ENCODE measurements around the gene MTG1. TPM values are rescaled to one million over a fixed set of nuclear protein-coding genes. Genes with fewer than 3 reads are reported as not detected.

Gene MTG1
- total RNA-seq, 1 experiment from 2014 or later, result 52.6 TPM

GRCh38 chr10:133445751-133446708 is 52.1 kb downstream of the MTG1 start:
- Histone ChIP-seq H3K4me3 (ENCODE audit: insufficient read depth, low read depth, low read length) (no peak overlapping the region), H3K36me3 (replicated peaks; ENCODE audit: control insufficient read depth, insufficient read depth, low read length) (no peaks in the 10 kb centered on the region), H3K27me3 (ENCODE audit: control insufficient read depth, insufficient read depth, low read length) (no peaks in the 10 kb centered on the region)
- peak; percentile 62 for DNase-seq

- no peaks in the 10 kb centered on the region for H3K27me3 ChIP-seq (ENCODE audit: control insufficient read depth, insufficient read depth, low read length)
- no peak for DNase-seq
Measured at GRCh38 chr10:133446979-133447378, 53.0 kb downstream of the MTG1 start.

GRCh38 chr10:133448120-133448519 is 54.2 kb downstream of the MTG1 start:
- H3K36me3 ChIP-seq (replicated peaks; ENCODE audit: control insufficient read depth, insufficient read depth, low read length), result no peaks in the 10 kb centered on the region
- H3K4me3 ChIP-seq (ENCODE audit: insufficient read depth, low read depth, low read length), result no peak overlapping the region
- no peak for DNase-seq
- no peaks in the 10 kb centered on the region for H3K27me3 ChIP-seq (ENCODE audit: control insufficient read depth, insufficient read depth, low read length)

More at GRCh38 chr10:133446979-133447378, 53.0 kb downstream of the MTG1 start:
- Histone ChIP-seq H3K4me3 (ENCODE audit: insufficient read depth, low read depth, low read length) (no peak overlapping the region), H3K36me3 (replicated peaks; ENCODE audit: control insufficient read depth, insufficient read depth, low read length) (no peaks in the 10 kb centered on the region)

- DNase-seq, result no peak
- H3K4me3 ChIP-seq (ENCODE audit: insufficient read depth, low read depth, low read length), result no peak overlapping the region
Measured at GRCh38 chr10:133451346-133451745, 57.4 kb downstream of the MTG1 start.

GRCh38 chr10:133452453-133452852 is 58.5 kb downstream of the MTG1 start:
- Histone ChIP-seq H3K4me3 (ENCODE audit: insufficient read depth, low read depth, low read length) (no peak overlapping the region), H3K36me3 (replicated peaks; ENCODE audit: control insufficient read depth, insufficient read depth, low read length) (no peaks in the 10 kb centered on the region), H3K27me3 (ENCODE audit: control insufficient read depth, insufficient read depth, low read length) (no peaks in the 10 kb centered on the region)
- no peak for DNase-seq

More at GRCh38 chr10:133451346-133451745, 57.4 kb downstream of the MTG1 start:
- Histone ChIP-seq H3K36me3 (replicated peaks; ENCODE audit: control insufficient read depth, insufficient read depth, low read length) (no peaks in the 10 kb centered on the region), H3K27me3 (ENCODE audit: control insufficient read depth, insufficient read depth, low read length) (no peaks in the 10 kb centered on the region)

GRCh38 chr10:133453516-133454203 is 59.7 kb downstream of the MTG1 start, which contains the start of gene SCART1:
TSS of gene SCART1 (plus strand) at chr10:133453945. CDS start at chr10:133453998, 53 bp downstream.
- DNase-seq, result no peak
- no peaks in the 10 kb centered on the region for H3K27me3 ChIP-seq (ENCODE audit: control insufficient read depth, insufficient read depth, low read length)
- H3K36me3 ChIP-seq (replicated peaks; ENCODE audit: control insufficient read depth, insufficient read depth, low read length), result no peaks in the 10 kb centered on the region
- no peak within 1 kb of the TSS for H3K4me3 ChIP-seq (ENCODE audit: insufficient read depth, low read depth, low read length)

- Histone ChIP-seq H3K27me3 (ENCODE audit: control insufficient read depth, insufficient read depth, low read length) (no peaks in the 10 kb centered on the region), H3K36me3 (replicated peaks; ENCODE audit: control insufficient read depth, insufficient read depth, low read length) (no peaks in the 10 kb centered on the region), H3K4me3 (ENCODE audit: insufficient read depth, low read depth, low read length) (no peak overlapping the region)
- DNase-seq, result no peak
Measured at GRCh38 chr10:133454204-133454893, 60.4 kb downstream of the MTG1 start.

GRCh38 chr10:133455196-133455595 is 61.2 kb downstream of the MTG1 start:
- Histone ChIP-seq H3K27me3 (ENCODE audit: control insufficient read depth, insufficient read depth, low read length) (no peaks in the 10 kb centered on the region), H3K36me3 (replicated peaks; ENCODE audit: control insufficient read depth, insufficient read depth, low read length) (no peaks in the 10 kb centered on the region), H3K4me3 (ENCODE audit: insufficient read depth, low read depth, low read length) (no peak overlapping the region)
- DNase-seq, result no peak

- no peaks in the 10 kb centered on the region for H3K36me3 ChIP-seq (replicated peaks; ENCODE audit: control insufficient read depth, insufficient read depth, low read length)
- DNase-seq, result no peak
- H3K4me3 ChIP-seq (ENCODE audit: insufficient read depth, low read depth, low read length), result no peak overlapping the region
- H3K27me3 ChIP-seq (ENCODE audit: control insufficient read depth, insufficient read depth, low read length), result no peaks in the 10 kb centered on the region
Measured at GRCh38 chr10:133455611-133456031, 61.7 kb downstream of the MTG1 start.

GRCh38 chr10:133456041-133456951 is 62.3 kb downstream of the MTG1 start:
- H3K4me3 ChIP-seq (ENCODE audit: insufficient read depth, low read depth, low read length), result no peak overlapping the region
- H3K27me3 ChIP-seq (ENCODE audit: control insufficient read depth, insufficient read depth, low read length), result no peaks in the 10 kb centered on the region
- H3K36me3 ChIP-seq (replicated peaks; ENCODE audit: control insufficient read depth, insufficient read depth, low read length), result no peaks in the 10 kb centered on the region
- no peak for DNase-seq

- H3K27me3 ChIP-seq (ENCODE audit: control insufficient read depth, insufficient read depth, low read length), result no peaks in the 10 kb centered on the region
- H3K36me3 ChIP-seq (replicated peaks; ENCODE audit: control insufficient read depth, insufficient read depth, low read length), result no peaks in the 10 kb centered on the region
- no peak overlapping the region for H3K4me3 ChIP-seq (ENCODE audit: insufficient read depth, low read depth, low read length)
- no peak for DNase-seq
Measured at GRCh38 chr10:133457100-133457841, 63.3 kb downstream of the MTG1 start.

- DNase-seq, result no peak
- no peaks in the 10 kb centered on the region for H3K36me3 ChIP-seq (replicated peaks; ENCODE audit: control insufficient read depth, insufficient read depth, low read length)
- no peak overlapping the region for H3K4me3 ChIP-seq (ENCODE audit: insufficient read depth, low read depth, low read length)
- no peaks in the 10 kb centered on the region for H3K27me3 ChIP-seq (ENCODE audit: control insufficient read depth, insufficient read depth, low read length)
Measured at GRCh38 chr10:133458021-133458709, 64.2 kb downstream of the MTG1 start.

Data from H7 (cell line).